ENCODE results near the gene DMRT1.
A peak's percentile ranks its signal among the peaks of the same experiment; 100 is the strongest.

The DMRT1 gene

DNA sequence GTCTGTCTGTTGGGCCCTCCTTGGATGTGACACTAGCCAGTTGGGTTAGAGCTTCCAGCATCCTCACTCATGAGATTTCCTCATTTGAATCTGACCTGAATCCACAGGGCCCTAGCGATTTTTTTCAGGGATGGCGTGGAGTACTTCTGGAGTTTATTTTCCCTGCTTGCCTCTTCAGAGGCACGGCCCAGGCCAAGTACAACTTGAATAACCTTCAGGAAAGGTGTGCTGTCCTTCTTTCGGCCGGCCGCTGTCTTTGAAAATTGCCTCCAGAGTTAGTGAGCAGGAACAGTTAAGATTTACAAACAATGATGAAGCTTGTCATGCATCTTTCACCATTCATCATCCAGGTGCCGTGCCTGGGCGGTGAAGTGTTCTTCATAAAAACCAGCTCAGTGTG lies 85.5 kb downstream of the DMRT1 start:
- DNase-seq = peak; percentile 37

DNA sequence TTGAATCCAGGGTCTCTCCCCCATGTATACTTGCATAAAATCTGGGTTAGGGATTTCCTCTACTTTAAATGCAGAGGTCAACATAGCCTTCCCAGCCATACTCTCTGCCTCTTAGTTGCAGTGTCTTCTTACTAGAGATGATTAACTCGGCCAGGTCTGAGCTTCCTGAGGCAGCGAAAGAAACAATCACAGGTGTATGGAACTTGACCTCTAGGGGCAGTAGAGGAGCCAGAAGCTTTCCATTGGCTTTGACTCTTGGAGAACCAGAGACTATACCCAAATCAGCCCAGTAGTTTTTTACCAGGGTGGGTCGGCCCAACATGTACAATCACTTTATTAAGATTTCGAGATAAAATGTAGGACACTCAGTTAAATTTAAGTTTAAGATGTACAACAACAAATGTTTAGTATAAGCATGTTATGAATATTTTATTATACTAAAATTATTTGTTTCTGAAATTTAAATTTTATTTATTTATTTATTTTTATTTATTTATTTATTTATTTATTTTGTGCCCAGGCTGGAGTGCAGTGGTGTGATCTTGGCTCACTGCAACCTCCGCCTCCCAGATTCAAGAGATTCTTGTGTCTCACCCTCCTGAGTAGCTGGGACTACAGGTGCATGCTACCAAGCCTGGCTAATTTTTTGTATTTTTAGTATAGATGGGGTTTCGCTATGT lies 87.0 kb downstream of the DMRT1 start:
- peak; percentile 11 for DNase-seq

DNA sequence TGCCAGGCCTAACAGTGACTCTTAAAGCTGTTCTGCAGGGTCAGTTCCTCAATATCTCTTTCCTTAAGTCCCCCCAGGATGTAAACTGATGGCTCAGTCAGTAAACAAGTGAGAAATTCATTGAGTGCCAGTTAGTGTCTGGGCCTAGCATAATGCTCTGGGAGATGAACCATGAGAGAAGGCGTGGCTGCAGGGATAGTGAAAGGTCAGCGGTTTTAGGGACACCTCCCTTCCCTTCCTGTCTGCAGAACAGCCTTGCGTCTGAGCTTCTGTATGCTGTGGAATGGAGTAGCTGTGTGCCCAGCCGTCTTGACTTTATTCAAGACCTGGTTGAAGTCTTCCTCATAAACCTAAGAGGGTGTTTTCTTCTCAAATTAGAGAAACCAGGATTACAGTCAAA lies 88.2 kb downstream of the DMRT1 start:
- no peak for DNase-seq

DNA sequence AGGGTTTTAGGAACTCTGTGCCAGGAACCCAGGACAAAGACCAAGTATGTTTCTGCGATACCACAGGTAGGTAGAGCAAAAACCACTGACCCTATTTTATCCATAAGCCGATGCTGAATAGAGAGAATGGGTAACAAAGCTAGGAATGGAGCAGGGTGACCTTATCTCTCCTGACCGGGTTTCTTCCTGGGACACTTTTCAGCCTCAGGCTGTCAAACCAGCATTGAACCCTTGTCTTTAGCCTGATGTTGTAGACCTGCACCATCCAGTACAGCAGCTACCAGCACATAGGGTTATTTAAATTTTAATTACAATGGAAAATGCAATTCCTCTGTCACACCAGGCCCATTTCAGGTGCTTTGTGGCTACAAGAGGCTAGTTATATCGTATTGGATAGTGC lies 91.9 kb downstream of the DMRT1 start:
- no peak for DNase-seq

DNA sequence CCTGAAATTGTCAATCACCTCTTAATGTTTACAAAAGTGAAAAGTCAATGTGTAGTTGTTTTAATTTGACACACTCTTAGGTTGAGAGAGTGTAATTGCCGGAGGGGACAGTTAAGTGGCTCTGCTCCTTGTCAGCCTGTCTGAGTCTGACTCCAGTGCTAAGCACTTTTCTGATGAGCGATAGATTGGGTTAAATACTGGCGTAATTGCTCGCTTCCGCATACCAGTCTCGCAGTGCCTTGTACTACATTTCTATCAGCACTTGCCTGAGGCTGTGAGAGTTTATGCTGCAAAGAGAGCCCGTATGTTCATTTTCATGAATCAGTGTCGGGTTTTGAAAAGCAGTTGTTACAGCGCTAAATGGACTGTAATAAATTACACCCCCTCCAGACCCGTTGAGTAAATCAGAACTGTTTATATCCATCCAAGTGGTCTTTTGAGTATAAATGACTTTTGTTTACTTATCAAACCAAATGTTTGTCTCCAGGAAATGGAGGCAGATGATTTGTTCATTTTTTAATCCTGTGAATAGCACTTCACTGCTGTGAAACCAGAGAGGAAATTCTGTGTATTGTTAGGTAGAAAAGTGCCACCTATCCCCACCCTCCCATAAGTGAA lies 94.0 kb downstream of the DMRT1 start:
- DNase-seq = peak; percentile 22

DNA sequence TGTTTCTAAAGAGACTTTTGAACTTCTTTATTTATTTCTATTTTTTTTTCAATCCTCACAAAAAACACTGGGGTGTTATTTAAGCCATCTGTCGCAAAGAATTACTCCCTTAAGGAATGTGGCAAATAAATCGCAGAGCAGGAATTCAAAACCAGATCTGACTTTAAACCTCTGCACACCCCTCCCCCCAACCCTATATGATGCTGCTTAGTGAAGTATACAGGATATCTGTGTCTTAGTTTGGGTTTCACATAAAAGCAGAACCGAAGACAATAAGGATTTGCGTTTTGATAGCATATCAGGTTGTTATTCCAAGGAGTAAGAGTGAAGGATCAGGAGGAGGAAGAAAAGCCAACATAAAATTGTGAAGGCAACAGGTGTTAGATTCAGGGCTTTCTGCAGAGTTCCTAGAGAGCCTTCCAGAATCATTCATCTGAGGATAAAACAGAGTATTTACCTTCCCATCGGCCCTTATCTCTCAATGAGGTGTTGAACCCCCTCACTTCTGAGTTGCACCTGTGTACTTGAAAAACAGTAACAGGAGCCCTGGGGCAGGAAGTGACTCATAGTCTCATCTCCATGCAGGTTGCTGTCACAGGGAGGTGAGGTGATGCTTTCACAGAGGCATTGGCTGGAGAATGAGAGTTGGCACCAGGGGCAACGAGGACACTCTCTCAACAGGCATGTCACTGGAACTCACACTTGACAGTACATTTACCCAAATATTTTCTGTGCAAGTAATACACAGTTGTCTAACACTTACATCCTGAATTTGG lies 101.5 kb downstream of the DMRT1 start:
- peak; percentile 83 for DNase-seq

DNA sequence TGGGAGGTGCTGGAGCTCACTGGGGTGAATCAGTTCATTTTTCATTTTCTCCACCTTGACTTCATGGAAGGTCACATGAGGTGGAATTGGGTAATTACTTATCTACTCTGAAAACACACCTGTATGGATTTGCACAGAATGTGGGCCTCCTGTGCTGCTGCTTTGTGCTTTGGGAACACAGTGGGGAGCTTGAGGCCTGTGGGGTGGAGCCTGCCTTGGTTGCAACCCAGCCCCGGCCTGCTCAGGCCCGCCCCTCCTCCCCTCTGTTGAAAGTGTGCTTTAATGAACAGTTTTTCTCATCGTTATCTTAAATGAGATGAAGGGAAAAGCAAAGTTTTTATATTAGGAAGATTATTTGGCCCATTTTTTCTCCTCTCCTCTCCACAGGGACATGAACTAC lies 106.5 kb downstream of the DMRT1 start:
- no peak for DNase-seq

DNA sequence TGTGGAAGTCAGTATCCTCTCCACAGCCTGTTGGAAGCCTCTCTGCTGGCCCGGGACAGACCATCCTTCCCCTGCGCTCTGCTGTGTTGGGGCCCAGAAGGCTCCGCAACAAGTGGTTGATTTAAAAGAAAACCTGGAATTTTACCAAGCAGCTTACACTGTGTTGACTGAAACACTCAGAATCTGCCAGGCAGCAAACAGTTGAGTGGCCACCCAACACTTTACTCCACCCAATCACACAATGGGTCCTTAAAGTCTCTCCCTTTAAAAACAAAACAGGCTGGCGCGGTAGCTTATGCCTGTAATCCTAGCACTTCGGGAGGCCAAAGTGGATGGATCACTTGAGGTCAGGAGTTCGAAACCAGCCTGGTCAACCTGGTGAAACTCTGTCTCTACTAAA lies 107.0 kb downstream of the DMRT1 start:
- peak; percentile 12 for DNase-seq

DNA sequence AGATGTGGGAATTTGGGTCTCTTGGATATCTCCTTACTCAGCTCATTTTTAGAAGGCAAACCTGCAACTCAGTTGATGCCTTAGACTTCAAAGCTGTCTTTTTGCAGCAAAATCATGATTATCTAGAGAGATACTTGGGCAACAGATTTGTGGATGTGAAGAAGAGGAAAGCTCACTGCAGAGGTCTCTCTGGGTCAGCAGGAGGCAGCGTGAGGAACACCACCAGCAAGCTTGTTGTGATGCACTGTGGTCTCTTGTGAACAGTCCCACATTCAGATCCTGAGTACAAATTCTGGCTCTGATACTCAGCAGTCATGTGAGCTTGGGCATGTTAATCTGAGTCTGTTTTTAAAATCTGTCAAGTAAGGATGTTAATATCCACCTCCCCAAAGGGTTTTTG lies 108.6 kb downstream of the DMRT1 start:
- no peak for DNase-seq

DNA sequence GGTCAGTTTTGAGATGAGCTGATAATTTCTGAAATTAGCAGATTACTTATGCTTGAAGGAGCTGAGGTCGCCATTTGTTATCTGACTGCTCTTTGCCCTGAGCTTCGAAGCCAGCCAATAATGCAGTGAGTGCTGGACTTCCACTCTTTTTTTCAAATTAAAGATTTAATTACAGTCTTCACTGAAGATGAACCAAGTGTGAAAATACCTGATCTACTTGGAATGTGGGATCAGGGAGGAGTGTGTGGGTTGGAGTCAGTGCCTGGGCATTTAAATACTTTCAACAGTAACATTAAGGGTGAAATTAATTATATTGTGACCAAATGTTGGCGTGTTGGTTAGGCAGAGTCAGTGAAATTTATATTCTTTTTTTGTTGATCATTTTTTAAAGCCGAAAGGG lies 111.0 kb downstream of the DMRT1 start:
- DNase-seq = no peak

DNA sequence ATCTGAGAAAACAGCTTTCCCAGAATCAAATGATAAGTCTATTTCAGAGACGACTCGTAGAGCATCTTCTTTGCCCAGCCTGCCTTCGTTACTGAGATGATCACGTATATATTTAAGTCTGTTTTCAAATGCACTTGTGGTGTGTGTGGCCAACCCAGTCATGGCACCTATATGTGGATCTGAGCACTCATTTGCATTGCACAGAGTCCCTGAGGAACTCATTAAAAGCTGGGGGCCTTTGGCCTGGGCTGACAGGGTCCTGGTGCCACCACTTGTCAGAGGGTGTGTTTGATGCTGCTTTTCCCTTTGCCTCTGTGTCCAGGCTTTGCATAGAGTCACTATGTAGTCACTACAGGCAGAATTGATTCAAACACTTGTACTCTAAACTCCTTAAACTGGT lies 117.6 kb downstream of the DMRT1 start:
- DNase-seq = no peak

DNA sequence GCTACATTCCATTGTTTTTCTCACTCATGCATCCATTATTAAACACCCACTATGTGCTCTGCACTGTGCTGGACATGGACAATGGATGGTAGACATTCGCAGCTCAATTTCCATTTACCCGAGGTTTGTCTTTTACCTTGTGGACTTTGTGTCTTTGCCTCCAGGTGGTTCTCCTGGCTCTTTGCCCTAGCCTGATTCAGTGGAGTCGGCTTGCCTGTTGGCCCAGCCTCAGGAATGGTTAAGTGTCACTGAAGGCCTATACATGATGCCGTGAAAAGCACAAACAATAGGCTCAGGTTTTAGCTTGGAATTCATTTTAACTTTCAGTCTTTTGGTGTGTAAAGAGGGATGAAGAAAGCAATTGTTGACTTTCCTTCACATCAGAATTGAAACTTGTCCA lies 118.4 kb downstream of the DMRT1 start:
- DNase-seq = no peak

DNA sequence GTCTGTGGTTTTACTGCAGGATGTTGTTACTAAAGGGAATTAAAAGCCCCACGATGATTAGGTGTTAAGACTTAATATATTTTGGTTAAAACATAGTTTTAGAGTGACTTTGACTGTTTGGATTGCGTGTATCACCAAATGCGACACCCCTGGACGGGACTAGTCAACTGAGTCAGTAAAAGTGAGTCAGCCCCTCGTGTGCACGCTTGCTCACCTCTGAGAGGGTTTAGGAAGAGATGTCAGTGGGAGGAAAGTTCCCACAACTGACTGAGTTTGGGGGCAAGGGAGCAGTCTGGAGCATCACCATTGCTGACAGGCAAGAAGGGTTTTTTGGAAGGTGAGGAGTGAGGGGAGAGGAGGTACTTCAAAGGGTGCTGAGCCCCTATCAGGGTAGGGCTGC lies 120.5 kb downstream of the DMRT1 start:
- DNase-seq = no peak

DNA sequence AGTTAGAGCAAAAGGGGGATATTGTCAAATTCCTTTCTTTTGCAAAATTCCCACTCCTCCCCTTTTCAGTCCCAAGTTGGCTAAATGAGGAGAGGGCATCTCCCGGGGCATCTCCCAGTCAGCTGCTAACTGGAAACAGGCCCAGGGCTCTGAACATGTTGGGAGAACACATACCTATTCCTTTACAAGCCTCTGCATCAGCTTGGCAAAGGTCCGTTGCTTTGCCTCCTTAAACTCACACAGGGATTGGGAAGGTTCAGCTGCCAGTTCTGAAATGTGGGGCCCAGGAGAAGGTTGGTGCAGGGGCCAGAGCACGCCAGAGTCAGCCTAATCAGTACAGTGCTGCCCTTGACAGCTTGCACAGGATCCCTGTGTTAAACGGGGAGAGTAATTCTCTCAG lies 124.0 kb downstream of the DMRT1 start:
- no peak for DNase-seq

DNA sequence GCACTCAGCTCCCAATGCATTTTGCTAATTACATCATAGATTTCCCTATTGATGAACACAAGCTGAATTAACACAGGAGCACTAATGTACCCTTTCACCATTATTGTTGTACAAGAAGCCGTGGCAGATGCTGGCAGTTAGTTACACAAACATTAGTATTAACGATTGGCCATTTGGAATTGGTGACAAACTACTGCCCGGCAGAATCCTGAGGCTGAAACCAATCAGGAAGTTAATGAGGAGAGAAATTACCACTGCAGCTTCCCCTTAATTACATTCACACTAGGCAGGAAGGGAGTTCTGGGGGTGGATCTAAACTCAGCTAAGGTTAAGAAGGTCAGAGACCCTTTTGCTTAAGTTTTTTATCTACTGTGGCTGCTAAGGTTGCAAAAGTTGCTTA lies 125.4 kb downstream of the DMRT1 start:
- no peak for DNase-seq

DNA sequence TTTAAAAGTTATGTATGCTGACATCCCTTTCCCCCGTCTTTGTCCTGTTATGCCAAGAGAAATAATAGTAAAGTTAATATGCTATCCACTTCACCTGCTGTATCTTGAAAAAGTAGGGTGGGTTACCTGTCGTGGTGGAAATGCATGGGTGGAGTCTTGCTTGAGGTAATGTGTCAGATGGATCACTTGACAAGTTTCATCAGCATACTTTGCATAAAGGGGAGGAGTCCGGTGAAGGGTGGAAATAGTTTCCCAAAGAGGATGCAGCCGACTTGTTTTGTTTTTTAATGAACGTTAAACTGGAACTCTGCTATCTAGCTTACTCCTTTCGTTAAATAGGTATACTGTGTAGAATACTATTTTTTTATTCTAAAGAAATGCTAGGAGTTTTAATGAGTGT lies 125.9 kb downstream of the DMRT1 start:
- peak; percentile 69 for DNase-seq

DNA sequence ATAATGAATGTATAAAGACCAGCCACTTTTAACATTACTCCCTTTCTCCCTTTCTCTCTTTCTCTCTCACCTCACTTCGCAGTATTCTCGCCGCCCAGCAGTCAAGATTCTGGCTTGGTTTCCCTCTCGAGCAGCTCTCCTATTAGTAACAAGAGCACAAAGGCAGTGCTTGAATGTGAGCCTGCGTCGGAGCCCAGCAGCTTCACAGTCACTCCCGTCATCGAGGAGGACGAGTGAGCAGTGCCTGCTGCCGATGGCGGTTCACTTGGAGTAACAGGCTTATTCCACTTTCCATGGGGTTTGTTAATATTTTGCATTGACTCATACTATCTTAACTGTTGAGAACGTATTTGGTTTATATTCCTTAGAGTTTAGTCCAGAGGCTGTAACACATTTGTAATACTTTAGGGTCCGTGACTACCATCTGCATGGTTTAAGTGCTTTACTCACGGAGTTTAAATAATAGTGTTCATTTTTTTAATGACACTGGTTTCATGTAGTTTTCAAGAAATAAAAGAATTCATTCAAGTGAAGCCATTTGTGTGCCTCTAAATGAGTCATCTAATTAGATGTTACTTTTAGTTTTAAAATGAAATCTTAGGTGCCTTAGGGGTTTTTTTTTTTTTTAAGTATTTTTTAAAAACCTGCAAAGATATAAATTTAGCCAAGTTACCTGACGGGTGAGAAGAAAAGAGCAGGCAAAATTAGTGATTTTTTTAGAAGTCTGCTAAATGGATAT lies 126.6 kb downstream of the DMRT1 start:
- peak; percentile 47 for DNase-seq

DNA sequence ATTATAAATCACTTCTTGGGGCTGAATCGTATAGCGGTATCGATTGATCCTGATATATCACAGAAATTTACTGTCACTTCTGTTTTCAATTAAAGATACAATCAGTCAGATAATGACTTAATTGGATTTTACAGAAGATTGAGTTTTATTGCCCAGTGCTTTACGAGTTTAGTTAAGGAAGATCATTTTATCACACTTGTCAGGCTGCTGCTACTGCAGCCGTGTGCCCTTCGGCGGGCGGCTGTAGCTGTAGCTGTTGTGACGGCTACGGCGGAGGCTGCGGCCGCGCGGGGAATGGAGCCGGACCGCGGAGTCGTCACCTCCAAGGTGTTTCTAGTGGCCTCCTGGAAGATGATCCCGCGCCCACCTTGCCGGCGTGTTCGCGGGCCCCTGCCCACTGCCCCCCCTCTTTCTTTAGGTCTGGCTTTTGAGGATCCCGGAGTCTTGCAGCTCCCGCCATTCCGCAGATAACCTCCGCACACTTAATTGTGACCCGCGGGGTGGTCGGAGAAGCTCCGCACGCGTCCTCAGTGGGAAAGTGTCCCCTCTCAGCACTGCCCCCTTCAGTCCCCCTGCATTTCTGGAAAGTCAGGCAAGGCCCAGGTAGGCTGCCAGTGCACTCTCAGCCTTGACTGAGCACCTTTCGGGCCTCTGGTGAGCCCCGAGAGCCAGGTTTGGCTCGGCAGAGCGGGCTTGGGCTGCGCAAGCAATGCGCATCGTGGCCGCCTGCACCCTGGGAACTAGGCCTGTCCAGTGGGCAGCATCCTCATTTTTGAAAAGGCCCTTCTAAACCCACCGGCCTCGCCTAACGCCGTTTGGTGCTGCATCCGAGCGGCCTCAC lies 128.0 kb downstream of the DMRT1 start:
- no peak for DNase-seq

DNA sequence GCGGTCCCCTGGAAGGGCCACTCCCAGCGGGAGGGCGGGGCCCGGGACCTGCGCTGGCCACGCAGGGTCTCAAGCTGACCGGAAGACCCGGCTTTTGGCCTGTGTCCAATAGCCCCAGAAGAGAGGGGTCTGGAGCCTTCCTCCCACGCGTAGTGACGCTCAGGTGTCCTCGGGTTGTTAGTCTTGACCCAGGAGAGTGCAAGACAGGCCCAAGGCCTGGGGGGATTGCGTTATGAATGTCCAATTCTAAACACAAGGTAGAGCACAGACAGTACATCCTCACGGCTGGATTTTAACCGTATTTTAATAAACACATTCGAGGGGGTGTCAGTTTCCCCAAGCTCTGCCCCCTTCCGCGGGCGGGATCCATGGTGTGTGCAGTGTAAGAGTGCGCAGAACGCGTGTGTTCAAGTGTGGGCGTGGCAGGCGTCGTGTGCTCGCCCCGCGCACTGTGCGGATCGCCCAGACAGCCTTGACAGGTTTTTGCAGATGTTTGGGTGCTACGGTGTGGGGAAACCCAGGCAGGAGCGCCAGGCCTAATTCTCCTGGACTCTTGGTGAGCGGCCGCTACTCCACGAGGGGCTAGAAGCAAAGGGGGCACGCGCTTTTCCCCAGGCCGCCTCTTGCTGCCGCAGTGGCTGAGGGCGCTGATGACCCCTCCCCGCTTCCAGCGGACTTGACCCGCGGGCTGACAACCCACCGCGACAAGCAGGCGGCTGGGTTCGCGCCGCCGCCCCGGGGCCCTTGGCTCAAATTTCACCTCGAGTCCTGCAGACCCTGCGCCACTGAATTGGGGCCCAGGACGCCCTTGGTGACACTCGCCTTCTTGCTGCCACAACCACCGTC lies 128.9 kb downstream of the DMRT1 start:
- DNase-seq = no peak

DNA sequence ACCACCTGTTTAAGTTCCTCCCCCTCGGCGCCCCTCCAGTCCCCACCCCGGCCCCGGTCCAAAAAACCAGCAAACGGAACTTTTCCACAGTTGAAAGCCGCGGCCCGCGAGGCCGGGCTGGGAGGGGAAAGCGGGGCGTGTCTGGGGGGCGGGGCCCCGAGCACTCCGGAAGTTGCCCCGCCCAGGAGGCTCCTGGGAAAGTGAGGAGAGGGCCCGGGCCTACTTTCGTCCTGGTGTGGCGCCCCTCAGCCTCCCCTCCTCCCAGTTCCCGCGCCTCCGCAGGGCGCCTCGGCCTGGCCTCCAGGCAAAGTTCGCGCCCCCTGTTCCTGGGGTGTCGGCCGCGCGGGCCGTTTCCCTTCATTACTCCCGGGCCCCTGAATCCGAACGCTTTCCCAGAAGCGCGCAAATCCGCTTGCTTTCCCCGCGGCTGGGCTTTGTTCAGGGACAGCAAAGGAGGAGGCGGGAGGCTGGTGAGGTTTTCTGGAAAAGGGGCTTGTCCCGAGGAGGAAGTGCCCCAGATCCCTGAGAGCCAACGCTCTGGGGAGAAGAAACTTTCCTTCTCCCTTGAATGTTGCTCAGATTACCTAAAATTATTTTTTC lies 130.5 kb downstream of the DMRT1 start:
- no peak for DNase-seq
